ENCODE measurements around the gene ITIH4. TPM values are rescaled to one million over a fixed set of nuclear protein-coding genes. Genes with fewer than 3 reads are reported as not detected.

ITIH4 gene
- total RNA-seq, 1 experiment from 2014 or later, result 0.14 TPM

DNA sequence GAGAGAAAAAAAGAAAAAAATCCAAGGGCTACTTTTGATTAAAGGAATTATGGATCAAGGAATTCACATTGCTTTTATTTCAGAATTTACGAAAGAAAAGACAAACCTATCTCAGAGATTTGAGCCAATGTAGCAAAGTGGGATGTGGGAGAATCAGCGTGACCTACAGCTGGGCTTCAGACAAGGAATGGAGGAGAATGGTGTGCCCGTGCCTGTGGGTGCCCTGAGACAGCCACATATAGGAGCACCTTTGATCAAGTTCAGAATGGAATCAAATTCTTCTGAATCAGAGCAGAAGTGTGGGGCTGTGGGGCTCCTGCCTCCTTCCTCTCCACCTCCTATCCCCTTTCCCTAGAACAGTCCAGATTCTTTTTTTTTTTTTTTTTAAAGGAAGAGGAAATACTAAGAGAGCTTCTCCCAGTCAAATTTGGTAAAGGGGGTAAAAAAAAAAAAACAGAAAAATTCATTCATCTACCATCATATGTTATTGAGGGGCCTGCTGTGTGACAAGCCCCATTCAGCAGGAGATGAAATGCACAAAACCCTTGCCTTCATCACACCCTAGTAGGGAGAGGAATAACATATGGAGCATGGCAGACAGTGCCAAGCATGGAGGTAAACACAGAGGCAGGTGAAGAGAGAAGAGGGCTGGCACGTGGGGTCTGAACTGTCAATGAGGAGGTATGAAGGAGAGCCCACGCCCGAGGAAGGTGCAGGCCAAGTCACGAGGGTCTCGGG is 29.4 kb upstream of the ITIH4 start:
- Histone ChIP-seq H3K4me3 (ENCODE audit: insufficient read depth, low read depth, low read length) (no peak overlapping the region), H3K36me3 (replicated peaks; ENCODE audit: control insufficient read depth, insufficient read depth, low read length) (no peaks in the 10 kb centered on the region), H3K27me3 (ENCODE audit: control insufficient read depth, insufficient read depth, low read length) (no peaks in the 10 kb centered on the region)
- no peak for DNase-seq

DNA sequence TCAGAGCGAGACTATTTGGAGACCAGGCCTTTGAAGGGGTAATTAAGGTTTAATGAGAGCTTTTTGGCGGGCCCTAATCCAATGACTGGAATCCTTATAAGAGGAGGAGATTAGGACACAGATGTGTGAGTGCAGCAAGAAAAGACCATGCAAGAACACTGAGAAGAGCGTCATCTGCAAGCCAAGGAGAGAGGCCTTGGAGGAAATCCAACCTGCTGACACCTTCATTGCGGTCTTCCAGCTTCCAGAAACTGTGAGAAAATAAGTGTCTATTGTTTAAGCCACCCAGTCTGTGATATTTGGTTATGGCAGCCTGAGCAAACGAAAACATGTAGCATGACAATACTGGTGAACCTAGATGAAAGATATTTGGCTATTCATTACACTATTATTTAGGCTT is 27.4 kb upstream of the ITIH4 start:
- DNase-seq, result no peak
- no peak overlapping the region for H3K4me3 ChIP-seq (ENCODE audit: insufficient read depth, low read depth, low read length)
- H3K27me3 ChIP-seq (ENCODE audit: control insufficient read depth, insufficient read depth, low read length), result no peaks in the 10 kb centered on the region
- no peaks in the 10 kb centered on the region for H3K36me3 ChIP-seq (replicated peaks; ENCODE audit: control insufficient read depth, insufficient read depth, low read length)

DNA sequence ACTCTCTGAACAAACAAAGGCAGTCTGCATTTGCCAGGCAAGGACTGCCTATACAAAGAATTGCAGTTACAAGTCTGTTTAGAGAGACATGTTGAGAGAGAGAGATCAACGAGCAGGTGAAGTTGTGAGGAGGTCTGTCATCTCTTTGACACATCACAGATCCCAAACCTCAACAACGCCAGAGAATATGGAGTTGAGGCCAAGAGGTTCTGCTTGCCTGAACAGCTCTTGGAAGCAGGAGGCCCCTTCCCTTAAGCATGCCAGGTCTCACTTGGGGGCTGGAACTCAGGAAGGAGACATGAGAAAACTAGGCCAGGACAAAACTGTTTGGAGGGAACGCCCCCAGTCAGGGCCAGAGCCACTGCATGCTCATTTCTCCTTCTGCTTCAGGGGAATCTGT is 26.7 kb upstream of the ITIH4 start:
- Histone ChIP-seq H3K36me3 (replicated peaks; ENCODE audit: control insufficient read depth, insufficient read depth, low read length) (no peaks in the 10 kb centered on the region), H3K27me3 (ENCODE audit: control insufficient read depth, insufficient read depth, low read length) (no peaks in the 10 kb centered on the region), H3K4me3 (ENCODE audit: insufficient read depth, low read depth, low read length) (no peak overlapping the region)
- no peak for DNase-seq

DNA sequence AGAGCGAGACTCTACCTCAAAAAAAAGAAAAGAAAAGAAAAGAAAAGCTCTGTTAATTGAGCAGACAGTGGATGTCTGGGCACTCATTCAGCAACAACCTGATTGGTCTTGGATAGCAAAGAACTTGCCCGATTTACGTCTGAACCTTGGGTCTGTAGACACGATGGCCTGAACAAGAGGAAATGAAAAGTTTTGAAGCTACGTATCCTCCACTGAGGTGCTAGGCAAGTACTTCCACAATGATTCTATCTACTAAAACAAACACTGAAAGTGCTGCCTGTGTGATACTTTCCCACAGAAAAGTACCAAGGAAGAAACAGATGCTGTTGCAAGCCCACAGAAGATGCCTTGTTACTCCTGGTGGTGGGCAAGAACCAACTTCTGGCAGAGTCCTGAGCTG is 26.2 kb upstream of the ITIH4 start:
- H3K27me3 ChIP-seq (ENCODE audit: control insufficient read depth, insufficient read depth, low read length), result no peaks in the 10 kb centered on the region
- no peaks in the 10 kb centered on the region for H3K36me3 ChIP-seq (replicated peaks; ENCODE audit: control insufficient read depth, insufficient read depth, low read length)
- H3K4me3 ChIP-seq (ENCODE audit: insufficient read depth, low read depth, low read length), result no peak overlapping the region
- DNase-seq, result no peak

DNA sequence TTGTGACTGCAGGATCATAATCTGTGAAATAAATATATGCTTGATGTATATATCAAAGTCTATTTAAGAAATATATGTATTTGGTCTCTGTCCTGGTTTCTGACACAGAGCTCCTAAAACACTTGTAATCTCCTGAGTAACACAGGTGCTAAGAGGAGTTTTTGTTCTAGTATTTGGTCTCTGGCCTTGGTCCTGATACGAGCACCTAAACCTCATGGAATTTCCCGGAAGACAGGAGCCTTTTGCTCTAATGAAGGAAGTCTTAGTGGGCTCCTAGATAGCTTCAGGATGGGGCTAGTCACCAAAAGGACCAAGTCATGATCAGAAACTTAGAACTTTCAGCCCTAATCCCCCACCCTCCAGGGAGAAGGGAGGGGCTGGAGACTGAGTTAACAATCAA is 23.5 kb upstream of the ITIH4 start:
- no peaks in the 10 kb centered on the region for H3K27me3 ChIP-seq (ENCODE audit: control insufficient read depth, insufficient read depth, low read length)
- no peak overlapping the region for H3K4me3 ChIP-seq (ENCODE audit: insufficient read depth, low read depth, low read length)
- DNase-seq, result peak; percentile 43
- peaks cover 5% of the 10 kb centered on the region for H3K36me3 ChIP-seq (replicated peaks; ENCODE audit: control insufficient read depth, insufficient read depth, low read length)

DNA sequence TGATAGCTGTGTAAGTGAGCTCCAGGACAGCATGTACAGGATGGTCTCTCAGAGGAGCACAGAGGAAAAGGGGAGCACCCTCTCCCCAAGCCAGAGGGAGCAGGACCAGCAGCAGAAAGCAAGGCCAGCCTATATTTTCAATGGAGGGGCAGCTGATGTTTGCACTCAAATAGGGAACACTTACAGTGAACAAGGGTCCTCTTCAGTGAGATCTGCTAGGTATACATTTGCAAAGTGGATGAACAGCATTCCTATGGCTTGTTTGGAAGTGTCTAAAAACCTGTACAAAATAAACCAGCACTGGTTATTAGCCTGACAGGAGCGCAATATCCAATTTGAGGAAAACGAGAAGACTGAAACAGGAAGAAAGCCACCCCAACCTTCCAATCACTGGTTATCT is 21.9 kb upstream of the ITIH4 start:
- Histone ChIP-seq H3K4me3 (ENCODE audit: insufficient read depth, low read depth, low read length) (no peak overlapping the region), H3K27me3 (ENCODE audit: control insufficient read depth, insufficient read depth, low read length) (no peaks in the 10 kb centered on the region), H3K36me3 (replicated peaks; ENCODE audit: control insufficient read depth, insufficient read depth, low read length) (peaks cover 9% of the 10 kb centered on the region)
- DNase-seq, result no peak

DNA sequence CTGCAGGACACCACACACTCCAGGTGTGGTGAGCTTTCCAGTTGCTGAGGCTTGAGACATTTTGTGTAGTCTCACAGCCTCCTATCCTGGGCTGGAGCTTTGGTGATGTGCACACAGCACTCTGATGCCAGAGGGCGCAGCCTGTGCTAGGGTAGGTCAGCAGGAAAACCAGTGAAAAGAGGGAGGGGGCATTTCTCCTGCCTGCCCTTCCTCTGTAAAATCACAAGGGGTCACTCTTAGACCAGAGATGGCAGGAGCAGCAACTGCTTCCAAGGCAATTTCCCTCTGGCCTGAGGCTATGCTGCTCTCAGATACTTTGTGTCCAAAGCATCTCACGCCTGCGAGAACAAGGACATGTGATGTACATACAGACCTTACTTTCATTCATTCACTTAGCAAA is 20.9 kb upstream of the ITIH4 start:
- Histone ChIP-seq H3K4me3 (ENCODE audit: insufficient read depth, low read depth, low read length) (no peak overlapping the region), H3K27me3 (ENCODE audit: control insufficient read depth, insufficient read depth, low read length) (no peaks in the 10 kb centered on the region), H3K36me3 (replicated peaks; ENCODE audit: control insufficient read depth, insufficient read depth, low read length) (peaks cover 9% of the 10 kb centered on the region)
- DNase-seq, result peak; percentile 90

DNA sequence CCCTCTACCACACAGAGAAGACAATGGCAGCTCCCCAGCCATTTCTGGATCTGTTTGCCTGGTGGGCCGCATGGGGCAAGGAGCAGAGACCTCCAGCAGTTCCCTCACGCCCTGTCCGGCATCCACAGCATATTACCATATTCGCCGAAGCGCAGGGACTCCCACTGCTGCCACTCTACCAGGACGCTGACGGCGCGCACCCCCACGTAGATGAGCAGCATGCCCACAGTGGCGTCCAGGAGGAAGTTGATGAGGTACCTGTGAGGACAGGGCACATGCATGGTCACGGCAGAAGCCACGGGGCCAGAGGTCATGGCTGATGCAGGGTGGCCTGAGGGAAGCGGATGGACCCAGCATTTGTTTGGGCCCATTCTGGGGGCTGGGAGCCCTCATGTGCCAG is 19.2 kb upstream of the ITIH4 start:
- no peak for DNase-seq
- Histone ChIP-seq H3K27me3 (ENCODE audit: control insufficient read depth, insufficient read depth, low read length) (no peaks in the 10 kb centered on the region), H3K36me3 (replicated peaks; ENCODE audit: control insufficient read depth, insufficient read depth, low read length) (peaks cover 9% of the 10 kb centered on the region), H3K4me3 (ENCODE audit: insufficient read depth, low read depth, low read length) (no peak overlapping the region)

DNA sequence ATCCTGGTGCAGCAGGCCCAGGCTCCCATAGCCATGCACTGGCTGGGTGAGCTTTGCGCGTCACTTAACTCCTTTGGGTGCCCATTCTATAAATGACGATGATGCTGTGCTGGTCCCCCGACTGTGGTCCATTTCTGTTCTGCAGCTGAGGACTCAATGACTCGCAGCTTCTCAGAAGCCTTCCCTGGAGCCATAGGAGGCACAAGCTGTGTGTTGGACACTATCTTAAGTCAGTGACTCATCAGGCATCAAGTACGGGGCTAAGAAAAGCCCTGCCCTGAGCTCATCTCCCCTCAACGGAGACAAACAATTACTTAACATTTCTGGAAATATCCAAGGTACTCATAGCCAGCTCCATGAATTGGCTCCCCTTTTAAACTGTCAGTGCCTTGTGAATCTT is 18.1 kb upstream of the ITIH4 start:
- H3K36me3 ChIP-seq (replicated peaks; ENCODE audit: control insufficient read depth, insufficient read depth, low read length), result peaks cover 9% of the 10 kb centered on the region
- H3K27me3 ChIP-seq (ENCODE audit: control insufficient read depth, insufficient read depth, low read length), result no peaks in the 10 kb centered on the region
- H3K4me3 ChIP-seq (ENCODE audit: insufficient read depth, low read depth, low read length), result no peak overlapping the region
- DNase-seq, result no peak

DNA sequence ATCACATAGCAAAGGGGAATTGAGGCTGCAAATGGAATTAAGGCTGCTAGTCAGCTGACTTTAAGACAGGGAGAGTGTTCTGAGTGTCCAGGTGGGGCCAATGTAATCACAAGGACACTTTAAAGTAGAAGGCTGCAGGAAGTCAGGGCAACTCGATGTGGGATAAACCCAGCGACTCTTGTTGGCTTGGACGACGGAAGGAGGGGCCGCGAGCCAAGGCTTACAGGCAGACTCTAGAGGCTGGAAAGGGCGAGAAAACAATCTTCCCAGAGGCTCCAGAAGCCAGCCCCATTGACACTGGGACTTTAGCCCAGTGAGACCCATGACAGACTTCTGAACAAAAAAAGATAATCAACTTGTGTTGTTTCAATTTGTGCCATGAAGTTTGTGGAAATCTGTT is 17.3 kb upstream of the ITIH4 start:
- no peak overlapping the region for H3K4me3 ChIP-seq (ENCODE audit: insufficient read depth, low read depth, low read length)
- no peaks in the 10 kb centered on the region for H3K27me3 ChIP-seq (ENCODE audit: control insufficient read depth, insufficient read depth, low read length)
- H3K36me3 ChIP-seq (replicated peaks; ENCODE audit: control insufficient read depth, insufficient read depth, low read length), result peaks cover 9% of the 10 kb centered on the region
- no peak for DNase-seq

DNA sequence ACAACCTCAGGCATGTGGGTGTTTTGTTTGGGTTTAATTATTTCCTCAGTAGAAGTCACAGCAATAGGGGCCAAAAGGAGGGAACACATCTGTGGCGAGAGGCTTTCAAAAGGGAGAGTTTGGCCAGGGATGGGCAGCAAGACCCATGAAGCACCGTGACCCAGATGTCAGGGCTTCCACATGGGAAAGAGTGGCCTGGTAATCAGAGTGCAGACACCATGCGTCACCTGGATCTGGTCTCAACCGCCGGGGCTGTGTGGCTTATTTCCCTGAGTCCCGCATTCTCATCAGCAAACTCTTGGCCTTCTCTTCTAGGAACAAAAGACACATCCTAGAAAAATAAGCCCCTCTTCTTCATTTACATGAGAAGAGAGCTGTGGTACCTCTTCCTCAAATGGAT is 16.8 kb upstream of the ITIH4 start:
- H3K36me3 ChIP-seq (replicated peaks; ENCODE audit: control insufficient read depth, insufficient read depth, low read length), result peaks cover 11% of the 10 kb centered on the region

DNA sequence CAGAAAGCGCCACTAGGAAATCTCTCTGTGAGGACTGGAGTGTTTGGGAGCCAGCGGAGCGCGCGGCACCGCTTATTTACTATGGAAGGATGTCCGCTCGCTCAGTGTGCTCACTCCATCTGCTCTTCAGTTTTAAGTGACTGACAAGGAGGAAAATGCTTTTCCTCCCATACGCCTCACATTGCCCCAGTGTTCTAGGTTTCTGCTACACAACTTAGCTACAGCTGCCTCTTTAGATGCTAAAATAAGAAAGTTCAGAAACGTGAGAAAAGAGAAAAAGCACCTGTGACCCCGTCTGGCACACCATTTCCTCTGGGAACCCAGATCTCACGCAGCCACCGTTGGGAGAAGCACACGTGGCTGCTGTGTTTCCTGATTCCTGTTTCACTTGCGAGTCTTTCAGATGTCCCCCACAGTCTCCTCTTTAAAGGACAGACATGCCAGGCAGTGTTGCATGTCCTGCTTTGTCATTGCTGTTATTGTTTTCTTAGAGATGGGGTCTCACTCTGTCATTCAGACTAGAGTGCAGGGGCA is 16.0 kb upstream of the ITIH4 start:
- Histone ChIP-seq H3K4me3 (ENCODE audit: insufficient read depth, low read depth, low read length) (no peak overlapping the region), H3K27me3 (ENCODE audit: control insufficient read depth, insufficient read depth, low read length) (no peaks in the 10 kb centered on the region), H3K36me3 (replicated peaks; ENCODE audit: control insufficient read depth, insufficient read depth, low read length) (peaks cover 13% of the 10 kb centered on the region)
- DNase-seq, result no peak

More for the DNA sequence above, 16.8 kb upstream of the ITIH4 start:
- H3K27me3 ChIP-seq (ENCODE audit: control insufficient read depth, insufficient read depth, low read length), result no peaks in the 10 kb centered on the region
- no peak for DNase-seq
- no peak overlapping the region for H3K4me3 ChIP-seq (ENCODE audit: insufficient read depth, low read depth, low read length)

DNA sequence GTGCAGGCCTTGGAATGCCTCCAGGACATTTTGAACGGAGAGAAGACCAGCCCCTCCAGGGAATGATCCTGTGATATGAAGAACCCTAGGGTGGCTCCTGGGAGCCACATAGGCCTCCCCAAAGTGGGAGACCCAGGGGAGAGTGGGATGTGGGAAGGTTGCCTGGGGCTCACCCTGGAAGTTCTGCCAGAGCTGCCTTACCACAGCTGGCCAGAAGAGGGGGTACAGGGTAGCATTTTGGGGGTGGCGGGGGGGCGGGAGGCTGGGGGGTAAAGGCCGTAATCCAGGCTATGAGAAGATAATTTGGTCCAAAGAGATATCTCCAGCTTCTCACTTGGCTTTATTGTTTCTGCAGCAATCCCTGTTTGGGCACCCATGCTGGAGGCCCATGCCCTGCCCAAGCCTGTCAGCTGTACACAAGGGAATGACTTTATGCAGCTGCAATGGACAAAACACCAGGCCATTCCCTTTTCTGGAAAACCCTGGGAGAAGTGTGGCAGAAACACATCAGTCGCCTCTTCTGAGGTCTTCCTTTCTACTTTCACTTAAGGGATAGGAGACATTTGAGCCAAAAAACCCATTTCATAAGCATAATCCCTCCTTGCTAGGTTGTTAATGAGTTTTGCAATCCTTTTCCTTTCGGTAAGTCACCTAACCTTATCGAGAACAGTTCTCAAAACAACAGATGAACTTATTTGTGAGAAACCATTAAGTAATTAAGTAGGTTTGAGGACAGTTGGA is 15.4 kb upstream of the ITIH4 start:
- H3K4me3 ChIP-seq (ENCODE audit: insufficient read depth, low read depth, low read length), result no peak overlapping the region
- H3K36me3 ChIP-seq (replicated peaks; ENCODE audit: control insufficient read depth, insufficient read depth, low read length), result peaks cover 13% of the 10 kb centered on the region
- DNase-seq, result peak; percentile 82
- no peaks in the 10 kb centered on the region for H3K27me3 ChIP-seq (ENCODE audit: control insufficient read depth, insufficient read depth, low read length)

DNA sequence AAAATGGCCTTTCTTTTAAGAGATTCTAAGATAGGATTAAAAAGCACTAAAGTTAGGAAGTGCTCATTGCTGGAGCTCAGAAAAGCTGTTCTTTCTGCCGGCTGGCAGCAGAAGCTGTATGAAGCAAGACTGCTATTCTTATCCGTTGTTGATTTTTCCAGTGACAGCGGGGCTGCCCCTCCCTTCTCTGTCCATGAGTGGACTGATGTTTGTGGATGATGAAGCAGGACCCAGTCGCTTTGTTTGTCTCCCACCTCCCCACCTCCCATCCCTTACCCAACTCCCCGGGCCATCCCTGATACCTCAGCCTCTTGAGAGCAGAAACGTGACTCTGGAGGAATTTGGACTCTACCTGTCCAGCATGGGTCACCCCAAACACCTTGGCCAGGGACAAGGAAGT is 14.7 kb upstream of the ITIH4 start:
- DNase-seq, result no peak
- H3K27me3 ChIP-seq (ENCODE audit: control insufficient read depth, insufficient read depth, low read length), result no peaks in the 10 kb centered on the region
- peaks cover 13% of the 10 kb centered on the region for H3K36me3 ChIP-seq (replicated peaks; ENCODE audit: control insufficient read depth, insufficient read depth, low read length)
- no peak overlapping the region for H3K4me3 ChIP-seq (ENCODE audit: insufficient read depth, low read depth, low read length)

DNA sequence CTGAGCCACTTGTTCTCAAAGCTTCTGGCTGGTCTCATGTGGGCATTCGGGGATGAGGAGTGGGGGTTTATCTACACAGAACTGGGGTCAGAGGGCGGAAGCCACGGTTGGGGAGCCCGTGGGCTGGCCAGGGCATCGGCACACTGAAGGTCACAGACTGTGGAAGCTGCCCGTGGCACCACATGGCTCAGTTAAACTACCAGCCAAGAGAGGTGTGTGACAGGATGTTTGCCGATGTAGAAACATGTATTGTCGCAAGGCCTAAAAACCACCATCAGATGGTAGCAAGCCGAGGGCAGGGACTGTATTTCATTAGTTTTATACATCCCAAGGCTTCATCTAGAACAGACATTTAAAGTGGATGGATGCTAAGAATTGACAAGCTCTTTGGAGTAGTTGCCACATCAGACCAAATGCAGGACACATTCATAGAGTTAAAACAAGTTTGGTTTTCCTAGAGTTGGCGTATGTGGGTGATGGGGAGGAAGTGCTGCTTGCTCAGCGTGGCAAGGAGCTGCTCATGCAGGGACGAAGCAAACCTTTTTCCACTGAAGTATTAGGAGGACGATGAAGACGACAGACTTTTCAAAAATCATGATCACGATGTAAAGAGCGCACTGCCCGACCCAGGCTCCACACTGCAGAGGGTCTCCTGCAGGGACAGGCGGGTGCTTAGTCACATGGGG is 14.0 kb upstream of the ITIH4 start:
- H3K4me3 ChIP-seq (ENCODE audit: insufficient read depth, low read depth, low read length), result no peak overlapping the region
- no peaks in the 10 kb centered on the region for H3K27me3 ChIP-seq (ENCODE audit: control insufficient read depth, insufficient read depth, low read length)
- H3K36me3 ChIP-seq (replicated peaks; ENCODE audit: control insufficient read depth, insufficient read depth, low read length), result peaks cover 13% of the 10 kb centered on the region
- no peak for DNase-seq

All from H7 (cell line).